ENCODE results near the gene SLC66A2.

SLC66A2 gene

GRCh38 chr18:79864006-79864725 lies 87.3 kb downstream of the SLC66A2 start:
- DNase-seq: no peak

GRCh38 chr18:79863161-79864005 lies 88.1 kb downstream of the SLC66A2 start:
- DNase-seq: no peak

- DNase-seq: no peak
These were observed 88.9 kb downstream of the SLC66A2 start for GRCh38 chr18:79862562-79862961.

GRCh38 chr18:79861687-79862086 lies 89.8 kb downstream of the SLC66A2 start:
- no peak for DNase-seq

GRCh38 chr18:79859314-79859713 lies 92.1 kb downstream of the SLC66A2 start:
- DNase-seq: no peak

GRCh38 chr18:79857082-79857671 lies 94.3 kb downstream of the SLC66A2 start:
- DNase-seq: no peak

GRCh38 chr18:79856119-79857007 lies 95.1 kb downstream of the SLC66A2 start:
- no peak for DNase-seq

GRCh38 chr18:79855147-79855933 lies 96.1 kb downstream of the SLC66A2 start:
- no peak for DNase-seq

GRCh38 chr18:79853993-79854364 lies 97.5 kb downstream of the SLC66A2 start:
- DNase-seq: no peak

GRCh38 chr18:79853303-79853992 lies 98.0 kb downstream of the SLC66A2 start:
- DNase-seq: no peak

GRCh38 chr18:79852561-79853302 lies 98.7 kb downstream of the SLC66A2 start:
- no peak for DNase-seq

Data from NCI-H1048 (cell line).